IMR-90 (cell line): ENCODE measurements around the gene NCLN. TPM values are rescaled to one million over a fixed set of nuclear protein-coding genes. Genes with fewer than 3 reads are reported as not detected.

ENCODE experiments used
- ATAC-seq: fragments of 200-7000 bp; cut with Tn5 transposase; 2 replicates; pipeline ENCODE4 v1.9.1; 2020; ENCODE audit warnings: low read depth, mild to moderate bottlenecking, moderate library complexity
- BruUV-seq: library from RNA; stranded (reverse); fragments of 400-500 nt; replicated peaks from 2 replicates; lab custom pipeline; 2021; lab: Mats Ljungman, UMichigan
- CTCF ChIA-PET: fragments of 300-600 bp; formaldehyde crosslinking; extraction: SDS; loops from one replicate; lab custom pipeline; 2021; ENCODE audit warnings: antibody characterized with exemption; lab: Yijun Ruan, JAX
- POLR2A ChIA-PET: fragments of 300-600 bp; sonication (Branson Sonifier 250); formaldehyde crosslinking; loops from one replicate; lab custom pipeline; 2022; ENCODE audit warnings: antibody characterized with exemption; ENCODE audit not compliant: unreplicated experiment; lab: Charles Lee
- DNase-seq: peaks from one replicate; pipeline ENCODE4 v3.0.0; 2013
- H2AFZ ChIP-seq: replicated peaks from 2 replicates; pipeline ENCODE3; 2013; ENCODE audit warnings: low read length, mild to moderate bottlenecking; ENCODE audit not compliant: poor library complexity
- H2AK5ac ChIP-seq: 2 replicates; pipeline ENCODE4 v1.6.1; 2013; ENCODE audit warnings: low read depth, low read length, inconsistent platforms
- H2AK9ac ChIP-seq: replicated peaks from 2 replicates; pipeline ENCODE3; 2013; ENCODE audit warnings: mild to moderate bottlenecking, low read depth, low read length, moderate library complexity; ENCODE audit not compliant: poor library complexity
- H2BK120ac ChIP-seq: 2 replicates; pipeline ENCODE4 v1.6.1; 2013; ENCODE audit warnings: low read depth, low read length, inconsistent platforms
- H2BK15ac ChIP-seq: 3 replicates; pipeline ENCODE4 v1.6.1; 2013; ENCODE audit warnings: low read depth, low read length, inconsistent platforms
- H2BK20ac ChIP-seq: 2 replicates; pipeline ENCODE4 v1.6.1; 2013; ENCODE audit warnings: low read depth, mild to moderate bottlenecking, inconsistent platforms, low read length, moderate library complexity
- H2BK5ac ChIP-seq: 2 replicates; pipeline ENCODE4 v1.6.1; 2013; ENCODE audit warnings: mild to moderate bottlenecking, low read depth, low read length, inconsistent platforms; ENCODE audit not compliant: poor library complexity, severe bottlenecking
- H3K14ac ChIP-seq: replicated peaks from 2 replicates; pipeline ENCODE4 v1.6.1; 2013; ENCODE audit warnings: low read depth, low read length, inconsistent platforms
- H3K18ac ChIP-seq: 2 replicates; pipeline ENCODE4 v1.6.1; 2013; ENCODE audit warnings: low read depth, low read length, control low read depth
- H3K23ac ChIP-seq: 2 replicates; pipeline ENCODE4 v1.6.1; 2013; ENCODE audit warnings: low read depth, low read length, inconsistent platforms
- H3K27ac ChIP-seq: 2 replicates; pipeline ENCODE4 v1.5.1; 2013; ENCODE audit warnings: mild to moderate bottlenecking, control low read depth, low read length; ENCODE audit not compliant: insufficient read depth
- H3K27me3 ChIP-seq: 2 replicates; pipeline ENCODE4 v1.6.1; 2013; ENCODE audit warnings: low read length; ENCODE audit not compliant: control insufficient read depth, insufficient read depth
- H3K36me3 ChIP-seq: 2 replicates; pipeline ENCODE4 v1.6.1; 2013; ENCODE audit warnings: low read length, mixed read lengths; ENCODE audit not compliant: control insufficient read depth, insufficient read depth
- H3K4ac ChIP-seq: 2 replicates; pipeline ENCODE4 v1.6.1; 2013; ENCODE audit warnings: low read depth, low read length, inconsistent platforms
- H3K4me1 ChIP-seq: 2 replicates; pipeline ENCODE4 v1.6.1; 2013; ENCODE audit warnings: low read length, mixed read lengths; ENCODE audit not compliant: control insufficient read depth, insufficient read depth
- H3K4me2 ChIP-seq: 2 replicates; pipeline ENCODE4 v1.6.1; 2013; ENCODE audit warnings: low read depth, mild to moderate bottlenecking, control low read depth, low read length, moderate library complexity
- H3K4me3 ChIP-seq: 2 replicates; pipeline ENCODE4 v1.5.1; 2013; ENCODE audit warnings: low read depth, mild to moderate bottlenecking, control low read depth, low read length, moderate library complexity; ENCODE audit not compliant: insufficient read depth
- H3K56ac ChIP-seq: 2 replicates; pipeline ENCODE4 v1.6.1; 2013; ENCODE audit warnings: low read length, inconsistent platforms; ENCODE audit not compliant: insufficient read depth; ENCODE audit errors: extremely low read depth
- H3K79me1 ChIP-seq, 2 experiments: 2 replicates each; pipeline ENCODE4 v1.6.1; 2013; ENCODE audit warnings: low read length in 2 of 2, inconsistent platforms in 1 of 2, low read depth in 1 of 2
- H3K9ac ChIP-seq: 2 replicates; pipeline ENCODE4 v1.6.1; 2013; ENCODE audit warnings: low read depth, low read length, control low read depth
- H3K9me1 ChIP-seq: 2 replicates; pipeline ENCODE4 v1.6.1; 2013; ENCODE audit warnings: low read length, inconsistent platforms; ENCODE audit not compliant: insufficient read depth
- H3K9me3 ChIP-seq: 2 replicates; pipeline ENCODE4 v1.6.1; 2013; ENCODE audit warnings: low read length; ENCODE audit not compliant: control insufficient read depth, insufficient read depth
- H4K20me1 ChIP-seq: 2 replicates; pipeline ENCODE4 v1.6.1; 2013; ENCODE audit warnings: low read length, inconsistent platforms; ENCODE audit not compliant: insufficient read depth
- H4K5ac ChIP-seq: 2 replicates; pipeline ENCODE4 v1.6.1; 2013; ENCODE audit warnings: mild to moderate bottlenecking, low read depth, low read length, control low read depth
- H4K8ac ChIP-seq, 2 experiments: 2 replicates each; pipeline ENCODE4 v1.6.1; 2013; ENCODE audit warnings: low read depth in 2 of 2, low read length in 2 of 2, control low read depth in 1 of 2, inconsistent platforms in 1 of 2
- H4K91ac ChIP-seq: 2 replicates; pipeline ENCODE4 v1.6.1; 2013; ENCODE audit warnings: low read depth, low read length, inconsistent platforms; ENCODE audit not compliant: insufficient read depth
- BHLHE40 ChIP-seq: fragments of 150-350 bp; IDR thresholded peaks from 2 replicates; pipeline ENCODE4 v1.6.1; 2016; ENCODE audit warnings: mild to moderate bottlenecking, low read depth, low read length
- CEBPB ChIP-seq: IDR thresholded peaks from 2 replicates; pipeline ENCODE4 v1.6.1; 2012; ENCODE audit warnings: low read depth, low read length, improper control_type of control experiment
- MAFK ChIP-seq: IDR thresholded peaks from 2 replicates; pipeline ENCODE4 v1.6.1; 2012; ENCODE audit warnings: low read depth, low read length, improper control_type of control experiment
- MAZ ChIP-seq: IDR thresholded peaks from 2 replicates; pipeline ENCODE4 v1.6.1; 2012; ENCODE audit warnings: low read depth, mild to moderate bottlenecking, low read length, improper control_type of control experiment, moderate library complexity, borderline replicate concordance
- MXI1 ChIP-seq: IDR thresholded peaks from 2 replicates; pipeline ENCODE4 v1.6.1; 2012; ENCODE audit warnings: low read depth, mild to moderate bottlenecking, low read length, moderate library complexity, borderline replicate concordance
- POLR2A ChIP-seq: IDR thresholded peaks from 2 replicates; pipeline ENCODE4 v1.6.1; 2012; ENCODE audit warnings: mild to moderate bottlenecking, low read depth, low read length
- RAD21 ChIP-seq: IDR thresholded peaks from 2 replicates; pipeline ENCODE4 v1.6.1; 2012; ENCODE audit warnings: low read length, improper control_type of control experiment
- RFX5 ChIP-seq: IDR thresholded peaks from 2 replicates; pipeline ENCODE4 v1.8.0; 2012; ENCODE audit warnings: low read depth, mild to moderate bottlenecking, low read length, moderate library complexity
- SMC3 ChIP-seq: fragments of 150-350 bp; IDR thresholded peaks from 2 replicates; pipeline ENCODE4 v1.6.1; 2016; ENCODE audit warnings: low read depth, mild to moderate bottlenecking, antibody characterized with exemption, low read length, moderate library complexity
- WGBS, 2 experiments: methylation state at CpG; one replicate each; pipeline versions ENCODE4 v1.1.5 to v1.1.7; 2013; ENCODE audit warnings: missing lambda C conversion rate in 2 of 2; ENCODE audit not compliant: insufficient read length in 1 of 2; ENCODE audit errors: extremely low coverage in 2 of 2; 5-methylcytosine and 5-hydroxymethylcytosine counted together
- dilution Hi-C: fragments of 300-500 bp; cut with HindIII; formaldehyde crosslinking; loops from one replicate; pipeline ENCODE4 v1.14.3; 2018; ENCODE audit warnings: low sequenced_read_pairs; ENCODE audit not compliant: unreplicated experiment
- in situ Hi-C: fragments of 300-500 bp; cut with MboI; formaldehyde crosslinking; loops from 3 replicates; pipeline ENCODE4 v1.14.3; 2019; ENCODE audit warnings: low sequenced_read_pairs, inconsistent platforms, mixed read lengths
- intact Hi-C: fragments of 100-400 bp; cut with micrococcal nuclease; formaldehyde crosslinking; loops from 2 replicates; pipeline ENCODE4 v1.10.0; 2022
- polyA plus RNA-seq, 3 experiments: library from polyadenylated mRNA; depleted of rRNA; stranded (reverse); fragments of >200 nt; gene quantifications; 2 replicates each; pipeline ENCODE4 v1.2.3, GENCODE V29; 2012; ENCODE audit warnings: low replicate concordance in 1 of 3
- total RNA-seq: library from RNA; depleted of rRNA; stranded (reverse); fragments of >200 nt; gene quantifications from 2 replicates; pipeline ENCODE4 v1.2.3, GENCODE V29; 2012
- TF ChIP-seq, protein P1 (sequence below): fragments of 150-350 bp; IDR thresholded peaks from 2 replicates; pipeline ENCODE4 v1.6.1; 2017; ENCODE audit warnings: mild to moderate bottlenecking, antibody characterized with exemption, low read length, low read depth
- TF ChIP-seq, protein P2 (sequence below): conservative IDR thresholded peaks from 2 replicates; pipeline ENCODE4 v1.5.1; 2012; ENCODE audit warnings: mild to moderate bottlenecking, low read depth, low read length, improper control_type of control experiment

The NCLN gene
- total and polyA plus RNA-seq, 2 of the 4 experiments (the other 2 are of a cell fraction): 32.8 to 90.8 TPM

DNA sequence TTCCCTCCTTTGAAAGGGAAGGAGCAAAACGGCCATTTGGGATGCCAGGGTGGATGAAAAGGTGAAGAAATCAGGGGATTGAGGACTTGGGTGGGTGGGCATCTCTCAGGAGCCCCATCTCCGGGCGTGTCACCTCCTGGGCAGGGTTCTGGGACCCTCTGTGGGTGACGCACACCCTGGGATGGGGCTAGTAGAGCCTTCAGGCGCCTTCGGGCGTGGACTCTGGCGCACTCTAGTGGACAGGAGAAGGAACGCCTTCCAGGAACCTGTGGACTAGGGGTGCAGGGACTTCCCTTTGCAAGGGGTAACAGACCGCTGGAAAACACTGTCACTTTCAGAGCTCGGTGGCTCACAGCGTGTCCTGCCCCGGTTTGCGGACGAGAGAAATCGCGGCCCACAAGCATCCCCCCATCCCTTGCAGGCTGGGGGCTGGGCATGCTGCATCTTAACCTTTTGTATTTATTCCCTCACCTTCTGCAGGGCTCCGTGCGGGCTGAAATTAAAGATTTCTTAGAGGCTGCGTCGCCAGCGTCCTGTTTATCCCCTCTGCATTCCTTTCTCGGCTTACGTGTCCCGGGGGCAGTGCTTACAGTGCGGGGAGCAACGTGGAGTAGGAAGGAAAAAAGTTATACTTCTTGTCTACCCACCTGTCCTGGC lies 22.4 kb upstream of the NCLN start:
- H3K79me1 ChIP-seq: no peaks in the 10 kb centered on the region
- peak overlapping the region; percentile 91 for H2AFZ ChIP-seq
- in situ Hi-C loops: loop anchor here (5.0 kb wide), 1 partner anchor 206 kb away; no protein-coding TSS in a partner anchor
- ChIA-PET CTCF (interaction anchor here (1.1 kb wide), 1 partner anchor 213 kb away, joined by 4 read pairs; no protein-coding TSS in a partner anchor), POLR2A (no interaction called here)
- H3K23ac ChIP-seq: no peak overlapping the region
- H2BK20ac ChIP-seq: no peak overlapping the region
- H3K9me3 ChIP-seq: peaks cover 4% of the 10 kb centered on the region; the same call in 1 of the 2 replicates
- H3K4me1 ChIP-seq: no peaks in the 10 kb centered on the region; the same call in 1 of the 2 replicates
- H3K36me3 ChIP-seq: no peaks in the 10 kb centered on the region
- intact Hi-C loops: loop anchor here (1.0 kb wide), 4 partner anchors 34 to 207 kb away; no protein-coding TSS in a partner anchor
- no peak overlapping the region for H3K4me3 ChIP-seq
- no peak overlapping the region for H3K18ac ChIP-seq
- H3K27me3 ChIP-seq: no peaks in the 10 kb centered on the region
- H2AK5ac ChIP-seq: no peak overlapping the region
- peak; percentile 43 for DNase-seq
- no peaks in the 10 kb centered on the region for H3K9me1 ChIP-seq
- TF ChIP-seq BHLHE40 (no peak), RAD21 (peak; percentile 96), MAFK (no peak), SMC3 (peak; percentile 86), POLR2A (no peak), RFX5 (no peak), MAZ (peak; percentile 37; the same call in 1 of the 2 replicates), CEBPB (no peak), MXI1 (no peak)
- TF ChIP-seq, protein P1, sequence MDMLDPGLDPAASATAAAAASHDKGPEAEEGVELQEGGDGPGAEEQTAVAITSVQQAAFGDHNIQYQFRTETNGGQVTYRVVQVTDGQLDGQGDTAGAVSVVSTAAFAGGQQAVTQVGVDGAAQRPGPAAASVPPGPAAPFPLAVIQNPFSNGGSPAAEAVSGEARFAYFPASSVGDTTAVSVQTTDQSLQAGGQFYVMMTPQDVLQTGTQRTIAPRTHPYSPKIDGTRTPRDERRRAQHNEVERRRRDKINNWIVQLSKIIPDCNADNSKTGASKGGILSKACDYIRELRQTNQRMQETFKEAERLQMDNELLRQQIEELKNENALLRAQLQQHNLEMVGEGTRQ: no peak
- TF ChIP-seq, protein P2, sequence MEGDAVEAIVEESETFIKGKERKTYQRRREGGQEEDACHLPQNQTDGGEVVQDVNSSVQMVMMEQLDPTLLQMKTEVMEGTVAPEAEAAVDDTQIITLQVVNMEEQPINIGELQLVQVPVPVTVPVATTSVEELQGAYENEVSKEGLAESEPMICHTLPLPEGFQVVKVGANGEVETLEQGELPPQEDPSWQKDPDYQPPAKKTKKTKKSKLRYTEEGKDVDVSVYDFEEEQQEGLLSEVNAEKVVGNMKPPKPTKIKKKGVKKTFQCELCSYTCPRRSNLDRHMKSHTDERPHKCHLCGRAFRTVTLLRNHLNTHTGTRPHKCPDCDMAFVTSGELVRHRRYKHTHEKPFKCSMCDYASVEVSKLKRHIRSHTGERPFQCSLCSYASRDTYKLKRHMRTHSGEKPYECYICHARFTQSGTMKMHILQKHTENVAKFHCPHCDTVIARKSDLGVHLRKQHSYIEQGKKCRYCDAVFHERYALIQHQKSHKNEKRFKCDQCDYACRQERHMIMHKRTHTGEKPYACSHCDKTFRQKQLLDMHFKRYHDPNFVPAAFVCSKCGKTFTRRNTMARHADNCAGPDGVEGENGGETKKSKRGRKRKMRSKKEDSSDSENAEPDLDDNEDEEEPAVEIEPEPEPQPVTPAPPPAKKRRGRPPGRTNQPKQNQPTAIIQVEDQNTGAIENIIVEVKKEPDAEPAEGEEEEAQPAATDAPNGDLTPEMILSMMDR: peak; percentile 94
- H3K14ac ChIP-seq: no peak overlapping the region
- no peaks in the 10 kb centered on the region for H4K20me1 ChIP-seq
- no peak overlapping the region for H4K5ac ChIP-seq
- H3K4me2 ChIP-seq: peak overlapping the region; percentile 47; the same call in 1 of the 2 replicates
- peak overlapping the region; percentile 82 for H2AK9ac ChIP-seq
- no peak overlapping the region; the same call in 1 of the 2 replicates for H2BK120ac ChIP-seq
- no peak overlapping the region for H3K4ac ChIP-seq
- H2BK5ac ChIP-seq: no peak overlapping the region
- H3K27ac ChIP-seq: no peak overlapping the region
- dilution Hi-C loops: no loop called here
- H3K9ac ChIP-seq: no peak overlapping the region
- no peak overlapping the region for H2BK15ac ChIP-seq
- peak overlapping the region in 1 of 2 experiments; percentile 37; a peak in 1 of 4 replicates for H4K8ac ChIP-seq
- peak; percentile 95 for ATAC-seq
- no peak overlapping the region for H4K91ac ChIP-seq
- no peak overlapping the region for H3K56ac ChIP-seq
- no TSS peak for BruUV-seq
- WGBS, 2 experiments: 0% methylated on average over 8 of the region's 27 CpGs; no CpG with 5 or more reads in 1 of the 2 experiments
